ENCODE results near the gene ELMO3. TPM values are rescaled to one million over a fixed set of nuclear protein-coding genes. Genes with fewer than 3 reads are reported as not detected.

Gene ELMO3
- total and polyA plus RNA-seq, 2 of the 13 experiments (the other 11 are each of a cell fraction or from before 2014, with no cell fraction given) = 2.6 to 4.0 TPM

DNA sequence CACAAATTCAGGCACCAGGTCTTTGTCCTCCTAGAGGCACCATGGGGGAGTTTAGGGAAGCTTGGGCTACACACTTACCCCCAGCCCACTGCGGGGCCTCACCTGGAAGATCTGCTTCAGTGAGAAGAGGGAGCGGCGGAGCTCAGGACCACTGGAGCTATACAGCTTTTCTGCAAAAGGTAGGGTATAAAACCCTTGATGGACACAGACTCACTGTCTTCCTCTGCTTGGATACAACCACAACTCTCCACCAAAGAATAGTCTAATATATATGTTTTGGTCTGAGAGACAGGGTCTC, 39.3 kb downstream of the ELMO3 start (continued):
- TF ChIP-seq, protein P1, sequence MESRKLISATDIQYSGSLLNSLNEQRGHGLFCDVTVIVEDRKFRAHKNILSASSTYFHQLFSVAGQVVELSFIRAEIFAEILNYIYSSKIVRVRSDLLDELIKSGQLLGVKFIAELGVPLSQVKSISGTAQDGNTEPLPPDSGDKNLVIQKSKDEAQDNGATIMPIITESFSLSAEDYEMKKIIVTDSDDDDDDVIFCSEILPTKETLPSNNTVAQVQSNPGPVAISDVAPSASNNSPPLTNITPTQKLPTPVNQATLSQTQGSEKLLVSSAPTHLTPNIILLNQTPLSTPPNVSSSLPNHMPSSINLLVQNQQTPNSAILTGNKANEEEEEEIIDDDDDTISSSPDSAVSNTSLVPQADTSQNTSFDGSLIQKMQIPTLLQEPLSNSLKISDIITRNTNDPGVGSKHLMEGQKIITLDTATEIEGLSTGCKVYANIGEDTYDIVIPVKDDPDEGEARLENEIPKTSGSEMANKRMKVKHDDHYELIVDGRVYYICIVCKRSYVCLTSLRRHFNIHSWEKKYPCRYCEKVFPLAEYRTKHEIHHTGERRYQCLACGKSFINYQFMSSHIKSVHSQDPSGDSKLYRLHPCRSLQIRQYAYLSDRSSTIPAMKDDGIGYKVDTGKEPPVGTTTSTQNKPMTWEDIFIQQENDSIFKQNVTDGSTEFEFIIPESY (CRISPR knock-in tag; IDR thresholded peaks at IDR 0.05) = no peak
- TF ChIP-seq ZNF616 (CRISPR knock-in tag; IDR thresholded peaks at IDR 0.05; ENCODE audit: low read depth) (no peak), DNMT3B (CRISPR knock-in tag; conservative IDR thresholded peaks at IDR 0.05) (no peak), CSRNP2 (CRISPR knock-in tag; conservative IDR thresholded peaks at IDR 0.05; ENCODE audit: low read depth) (no peak), ELK4 (CRISPR knock-in tag; IDR thresholded peaks at IDR 0.05; ENCODE audit: borderline replicate concordance) (no peak), MTF2 (CRISPR knock-in tag; IDR thresholded peaks at IDR 0.05; ENCODE audit: borderline replicate concordance) (no peak), ZNF841 (CRISPR knock-in tag; IDR thresholded peaks at IDR 0.05; ENCODE audit: borderline replicate concordance) (no peak)
- TF ChIP-seq, protein P2, sequence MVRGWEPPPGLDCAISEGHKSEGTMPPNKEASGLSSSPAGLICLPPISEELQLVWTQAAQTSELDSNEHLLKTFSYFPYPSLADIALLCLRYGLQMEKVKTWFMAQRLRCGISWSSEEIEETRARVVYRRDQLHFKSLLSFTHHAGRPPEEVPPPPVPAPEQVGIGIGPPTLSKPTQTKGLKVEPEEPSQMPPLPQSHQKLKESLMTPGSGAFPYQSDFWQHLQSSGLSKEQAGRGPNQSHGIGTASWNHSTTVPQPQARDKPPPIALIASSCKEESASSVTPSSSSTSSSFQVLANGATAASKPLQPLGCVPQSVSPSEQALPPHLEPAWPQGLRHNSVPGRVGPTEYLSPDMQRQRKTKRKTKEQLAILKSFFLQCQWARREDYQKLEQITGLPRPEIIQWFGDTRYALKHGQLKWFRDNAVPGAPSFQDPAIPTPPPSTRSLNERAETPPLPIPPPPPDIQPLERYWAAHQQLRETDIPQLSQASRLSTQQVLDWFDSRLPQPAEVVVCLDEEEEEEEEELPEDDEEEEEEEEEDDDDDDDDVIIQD (CRISPR knock-in tag; IDR thresholded peaks at IDR 0.05; ENCODE audit: low read depth) = no peak
- TF ChIP-seq, protein P3, sequence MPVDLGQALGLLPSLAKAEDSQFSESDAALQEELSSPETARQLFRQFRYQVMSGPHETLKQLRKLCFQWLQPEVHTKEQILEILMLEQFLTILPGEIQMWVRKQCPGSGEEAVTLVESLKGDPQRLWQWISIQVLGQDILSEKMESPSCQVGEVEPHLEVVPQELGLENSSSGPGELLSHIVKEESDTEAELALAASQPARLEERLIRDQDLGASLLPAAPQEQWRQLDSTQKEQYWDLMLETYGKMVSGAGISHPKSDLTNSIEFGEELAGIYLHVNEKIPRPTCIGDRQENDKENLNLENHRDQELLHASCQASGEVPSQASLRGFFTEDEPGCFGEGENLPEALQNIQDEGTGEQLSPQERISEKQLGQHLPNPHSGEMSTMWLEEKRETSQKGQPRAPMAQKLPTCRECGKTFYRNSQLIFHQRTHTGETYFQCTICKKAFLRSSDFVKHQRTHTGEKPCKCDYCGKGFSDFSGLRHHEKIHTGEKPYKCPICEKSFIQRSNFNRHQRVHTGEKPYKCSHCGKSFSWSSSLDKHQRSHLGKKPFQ (CRISPR knock-in tag; IDR thresholded peaks at IDR 0.05; ENCODE audit: insufficient replicate concordance) = no peak

Measured in HepG2 (cell line).